Measurements from ENCODE around the gene AACS.
A peak's percentile ranks its signal among the peaks of the same experiment; 100 is the strongest.
"Not testable (repeated sequence)": the region's sequence is repeated elsewhere in the genome, so short reads cannot be mapped to it uniquely, and the experiment has no call there.

The AACS gene

GRCh38 chr12:125065021-125065918 lies at the start of gene AACS:
Gene AACS, plus strand, starts transcription at chr12:125065435. Its CDS starts 150 bp downstream, at chr12:125065585.
- DNase-seq = peak; percentile 91

- no peak for DNase-seq
Observed at GRCh38 chr12:125015680-125016310, 49.4 kb upstream of the AACS start.

GRCh38 chr12:125017801-125018200 lies 47.4 kb upstream of the AACS start:
- no peak for DNase-seq

GRCh38 chr12:125018356-125018755 lies 46.9 kb upstream of the AACS start:
- DNase-seq = no peak

- no peak for DNase-seq
Observed at GRCh38 chr12:125021096-125021495, 44.1 kb upstream of the AACS start.

- no peak for DNase-seq
Observed at GRCh38 chr12:125021771-125022170, 43.5 kb upstream of the AACS start.

GRCh38 chr12:125023065-125023464 lies 42.2 kb upstream of the AACS start:
- no peak for DNase-seq

GRCh38 chr12:125024949-125025563 lies 40.2 kb upstream of the AACS start:
- no peak for DNase-seq

GRCh38 chr12:125025606-125026235 lies 39.5 kb upstream of the AACS start:
- DNase-seq = no peak

GRCh38 chr12:125028106-125028505 lies 37.1 kb upstream of the AACS start:
- no peak for DNase-seq

GRCh38 chr12:125029761-125030358 lies 35.4 kb upstream of the AACS start:
- DNase-seq = no peak

GRCh38 chr12:125031471-125031870 lies 33.8 kb upstream of the AACS start:
- not testable (repeated sequence) for DNase-seq

GRCh38 chr12:125032466-125033152 lies 32.6 kb upstream of the AACS start:
- DNase-seq = no peak

GRCh38 chr12:125033288-125033687 lies 31.9 kb upstream of the AACS start:
- no peak for DNase-seq

GRCh38 chr12:125038976-125039625 lies 26.1 kb upstream of the AACS start:
- DNase-seq = no peak

- no peak for DNase-seq
Observed at GRCh38 chr12:125049093-125049458, 16.2 kb upstream of the AACS start.

- no peak for DNase-seq
Observed at GRCh38 chr12:125050446-125050845, 14.8 kb upstream of the AACS start.

- DNase-seq = peak; percentile 17
Observed at GRCh38 chr12:125050868-125051267, 14.4 kb upstream of the AACS start.

GRCh38 chr12:125053821-125054220 lies 11.4 kb upstream of the AACS start:
- DNase-seq = no peak

GRCh38 chr12:125055591-125055990 lies 9.6 kb upstream of the AACS start:
- DNase-seq = no peak

- no peak for DNase-seq
Observed at GRCh38 chr12:125056306-125056705, 8.9 kb upstream of the AACS start.

- DNase-seq = no peak
Observed at GRCh38 chr12:125057708-125058107, 7.5 kb upstream of the AACS start.

All from OCI-M1 (cell line).